Cardiac muscle cell (in vitro differentiated cells and primary cell): ENCODE results near the gene CD36. TPM values are rescaled to one million over a fixed set of nuclear protein-coding genes. Genes with fewer than 3 reads are reported as not detected.

Source experiments
- DNase-seq, 2 donors: peaks; one replicate each; pipeline versions ENCODE4 v3.0.0 to v3.0.0-alpha.2; 2010 to 2017; ENCODE audit warnings: low read depth in 1 of 2, low spot score in 1 of 2
- H3K27ac ChIP-seq: fragments of 200-600 bp; sonication (generic); 2 replicates; pipeline ENCODE4 v1.5.1; 2016
- H3K27me3 ChIP-seq: fragments of 200-600 bp; sonication (generic); 2 replicates; pipeline ENCODE4 v1.6.0; 2016; ENCODE audit warnings: control low read depth
- H3K36me3 ChIP-seq: fragments of 200-600 bp; sonication (generic); 2 replicates; pipeline ENCODE4 v1.5.1; 2016; ENCODE audit warnings: control low read depth
- H3K4me1 ChIP-seq: fragments of 200-600 bp; sonication (generic); 2 replicates; pipeline ENCODE4 v1.8.1; 2017; ENCODE audit warnings: low read depth, mild to moderate bottlenecking, mixed run types
- H3K4me3 ChIP-seq: fragments of 200-600 bp; sonication (generic); 2 replicates; pipeline ENCODE4 v1.5.1; 2016; ENCODE audit warnings: mild to moderate bottlenecking
- H3K9me3 ChIP-seq: fragments of 200-600 bp; sonication (generic); 2 replicates; pipeline ENCODE4 v1.5.1; 2017; ENCODE audit warnings: low read depth, mild to moderate bottlenecking, control low read depth
- CTCF ChIP-seq: IDR thresholded peaks from 2 replicates; pipeline ENCODE4 v1.5.1; 2012; ENCODE audit warnings: low read depth, mild to moderate bottlenecking, low read length
- polyA plus RNA-seq: library from polyadenylated mRNA; unstranded; fragments of >200 nt; fragmentation: Nextera tagmentation; extraction: Ambion mirVana; gene quantifications from 2 replicates; pipeline ENCODE4 v1.2.1, GENCODE V29; 2016
- total RNA-seq: library from RNA; depleted of rRNA; stranded (reverse); fragments of >200 nt; gene quantifications from 2 replicates; pipeline ENCODE4 v1.2.3, GENCODE V29; 2016

Gene CD36
- total and polyA plus RNA-seq, 2 experiments from 2014 or later = 1.1 to 4.2 TPM

- Histone ChIP-seq H3K4me3 (no peak overlapping the region), H3K36me3 (no peaks in the 10 kb centered on the region), H3K4me1 (no peaks in the 10 kb centered on the region), H3K9me3 (no peaks in the 10 kb centered on the region), H3K27ac (no peak overlapping the region), H3K27me3 (peaks cover 15% of the 10 kb centered on the region)
- peak; percentile 67 to 71 for DNase-seq
- peak; percentile 46 for TF ChIP-seq CTCF
Measured at GRCh38 chr7:80699045-80699638, 60.7 kb downstream of the CD36 start.

- H3K9me3 ChIP-seq = no peaks in the 10 kb centered on the region
- no peaks in the 10 kb centered on the region for H3K4me1 ChIP-seq
- H3K27me3 ChIP-seq = peaks cover 15% of the 10 kb centered on the region
- no peak overlapping the region for H3K27ac ChIP-seq
- no peaks in the 10 kb centered on the region for H3K36me3 ChIP-seq
- peak in 1 of 2 donors; percentile 25 for DNase-seq
- no peak overlapping the region for H3K4me3 ChIP-seq
- TF ChIP-seq CTCF = no peak
Measured at GRCh38 chr7:80699721-80700256, 61.3 kb downstream of the CD36 start.

GRCh38 chr7:80703272-80703671, 64.8 kb downstream of the CD36 start:
- Histone ChIP-seq H3K36me3 (no peaks in the 10 kb centered on the region), H3K27ac (no peak overlapping the region), H3K27me3 (no peaks in the 10 kb centered on the region), H3K4me3 (no peak overlapping the region), H3K4me1 (no peaks in the 10 kb centered on the region), H3K9me3 (no peaks in the 10 kb centered on the region)
- no peak for DNase-seq
- TF ChIP-seq CTCF = no peak

DNA sequence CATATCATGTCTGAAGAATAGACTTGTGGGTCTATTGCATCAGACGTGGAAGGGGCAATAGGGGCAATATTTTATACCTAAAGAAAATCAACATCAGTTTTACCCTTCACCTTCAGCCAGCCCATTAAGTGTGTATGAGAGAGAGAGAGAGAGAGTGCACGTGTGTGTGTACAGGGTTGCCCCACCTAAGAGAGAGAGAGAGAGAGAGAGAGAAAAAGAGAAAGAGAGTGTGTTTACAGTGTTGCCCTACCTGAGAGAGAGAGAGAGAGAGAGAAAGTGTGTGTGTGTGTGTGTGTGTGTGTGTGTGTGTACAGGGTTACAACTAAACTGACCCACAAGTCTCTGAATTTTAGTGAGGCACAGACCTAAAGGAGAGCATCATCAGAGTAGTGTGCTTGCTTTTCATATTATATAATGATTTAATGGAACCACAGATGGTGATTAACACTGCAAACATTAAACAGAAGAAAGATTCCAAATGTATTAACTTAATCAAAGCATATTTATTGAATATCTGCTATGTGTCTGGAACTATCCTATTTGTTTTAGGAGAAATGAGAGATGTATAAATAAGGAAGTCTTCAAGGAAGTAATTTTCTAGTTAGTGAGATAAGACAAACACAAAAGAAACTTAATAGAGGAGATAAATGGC, 66.8 kb downstream of the CD36 start:
- Histone ChIP-seq H3K4me1 (no peaks in the 10 kb centered on the region), H3K9me3 (no peaks in the 10 kb centered on the region), H3K27me3 (no peaks in the 10 kb centered on the region), H3K36me3 (no peaks in the 10 kb centered on the region), H3K27ac (no peak overlapping the region), H3K4me3 (no peak overlapping the region)
- no peak for TF ChIP-seq CTCF
- DNase-seq = no peak

DNA sequence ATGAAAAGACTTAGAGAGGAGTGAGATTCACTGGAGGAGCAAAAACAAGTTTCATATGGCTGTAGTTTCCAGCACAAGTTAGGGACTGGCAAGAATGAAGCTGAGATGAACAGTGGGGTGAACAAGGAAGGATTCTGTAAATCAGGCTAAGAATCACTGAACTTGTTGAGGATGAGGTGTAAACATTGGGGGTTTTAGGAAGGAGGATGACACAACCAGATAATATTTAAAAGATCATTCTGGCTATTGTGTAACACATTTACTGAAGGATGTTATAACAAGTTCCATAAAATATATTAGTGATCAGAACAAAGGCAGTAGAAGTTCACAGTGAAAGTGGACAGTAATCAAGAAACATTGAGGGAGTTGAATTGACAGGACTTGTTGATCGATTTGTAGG, 68.9 kb downstream of the CD36 start:
- Histone ChIP-seq H3K4me1 (no peaks in the 10 kb centered on the region), H3K4me3 (no peak overlapping the region), H3K36me3 (no peaks in the 10 kb centered on the region), H3K27ac (no peak overlapping the region), H3K27me3 (no peaks in the 10 kb centered on the region), H3K9me3 (no peaks in the 10 kb centered on the region)
- no peak for TF ChIP-seq CTCF
- DNase-seq = no peak
